HG03571 (cell line): ENCODE results near the gene TPRN.

Experiments
- ATAC-seq: cut with Tn5 transposase; IDR thresholded peaks from one replicate; pipeline ENCODE4 v1.9.1; 2021; ENCODE audit not compliant: unreplicated experiment

The TPRN gene

DNA sequence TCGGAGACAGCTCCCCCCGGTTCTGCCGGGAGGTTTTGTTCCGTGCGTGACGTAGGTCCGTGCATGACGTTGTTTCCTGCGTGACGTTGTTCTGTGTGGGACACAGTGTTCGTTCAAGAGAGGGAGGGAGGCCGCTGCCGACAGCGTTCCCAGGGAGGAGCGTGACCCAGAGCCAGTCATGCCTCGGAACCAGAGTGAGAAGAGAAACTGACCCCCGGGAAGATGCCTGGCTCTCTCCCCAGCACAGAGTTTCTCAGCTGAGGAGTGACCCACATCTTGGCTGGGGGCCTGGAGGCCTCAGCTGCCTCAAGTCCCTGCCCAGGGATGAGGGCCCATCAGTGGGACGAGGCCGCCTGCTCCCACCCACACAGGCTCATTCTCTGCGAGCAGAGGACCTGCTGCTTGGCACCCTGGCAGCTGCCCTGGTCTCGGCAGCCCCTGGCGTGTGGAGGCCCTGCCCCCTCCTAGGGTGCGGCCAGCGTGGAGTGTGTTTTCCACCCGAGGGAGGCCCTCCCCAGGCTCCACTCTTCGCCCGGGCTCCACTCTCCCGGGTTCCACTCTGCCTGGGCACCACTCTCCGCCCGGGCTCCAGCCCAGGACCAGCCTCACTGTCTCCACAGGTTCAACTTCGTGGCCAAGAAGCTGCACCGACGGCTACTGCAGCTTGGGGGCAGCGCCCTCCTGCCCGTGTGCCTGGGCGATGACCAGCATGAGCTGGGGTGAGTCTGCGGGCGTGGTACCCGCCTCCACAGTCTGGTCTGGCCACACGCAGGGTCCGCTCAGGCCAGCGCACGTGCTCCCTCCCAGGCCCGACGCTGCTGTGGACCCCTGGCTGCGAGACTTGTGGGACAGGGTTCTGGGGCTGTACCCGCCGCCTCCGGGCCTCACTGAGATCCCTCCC lies 12.9 kb upstream of the TPRN start:
- no peak for ATAC-seq

GRCh38 chr9:137212520-137212919 lies 12.0 kb upstream of the TPRN start:
- ATAC-seq = no peak

- ATAC-seq = no peak
These were observed 11.0 kb upstream of the TPRN start for GRCh38 chr9:137211532-137211931.

DNA sequence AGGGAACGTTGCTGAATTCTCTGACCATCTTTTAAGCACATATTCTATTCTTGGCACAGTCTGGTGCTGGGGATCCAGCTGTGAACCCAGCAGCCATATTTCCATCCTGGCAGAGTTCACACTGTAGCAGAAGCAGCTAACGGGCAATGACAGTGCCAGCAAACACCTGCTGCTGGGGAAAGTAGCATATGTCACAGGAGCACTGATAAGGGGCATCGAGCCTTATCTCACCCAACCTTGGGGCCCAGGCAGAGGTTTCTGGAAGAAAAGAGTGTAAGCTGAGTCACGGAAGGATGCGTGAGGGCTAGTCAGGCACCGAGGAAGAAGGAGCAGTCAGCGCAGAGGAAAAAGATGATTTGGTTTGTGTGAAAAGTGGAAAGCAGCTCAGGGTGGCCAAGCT lies 6.1 kb upstream of the TPRN start:
- no peak for ATAC-seq

DNA sequence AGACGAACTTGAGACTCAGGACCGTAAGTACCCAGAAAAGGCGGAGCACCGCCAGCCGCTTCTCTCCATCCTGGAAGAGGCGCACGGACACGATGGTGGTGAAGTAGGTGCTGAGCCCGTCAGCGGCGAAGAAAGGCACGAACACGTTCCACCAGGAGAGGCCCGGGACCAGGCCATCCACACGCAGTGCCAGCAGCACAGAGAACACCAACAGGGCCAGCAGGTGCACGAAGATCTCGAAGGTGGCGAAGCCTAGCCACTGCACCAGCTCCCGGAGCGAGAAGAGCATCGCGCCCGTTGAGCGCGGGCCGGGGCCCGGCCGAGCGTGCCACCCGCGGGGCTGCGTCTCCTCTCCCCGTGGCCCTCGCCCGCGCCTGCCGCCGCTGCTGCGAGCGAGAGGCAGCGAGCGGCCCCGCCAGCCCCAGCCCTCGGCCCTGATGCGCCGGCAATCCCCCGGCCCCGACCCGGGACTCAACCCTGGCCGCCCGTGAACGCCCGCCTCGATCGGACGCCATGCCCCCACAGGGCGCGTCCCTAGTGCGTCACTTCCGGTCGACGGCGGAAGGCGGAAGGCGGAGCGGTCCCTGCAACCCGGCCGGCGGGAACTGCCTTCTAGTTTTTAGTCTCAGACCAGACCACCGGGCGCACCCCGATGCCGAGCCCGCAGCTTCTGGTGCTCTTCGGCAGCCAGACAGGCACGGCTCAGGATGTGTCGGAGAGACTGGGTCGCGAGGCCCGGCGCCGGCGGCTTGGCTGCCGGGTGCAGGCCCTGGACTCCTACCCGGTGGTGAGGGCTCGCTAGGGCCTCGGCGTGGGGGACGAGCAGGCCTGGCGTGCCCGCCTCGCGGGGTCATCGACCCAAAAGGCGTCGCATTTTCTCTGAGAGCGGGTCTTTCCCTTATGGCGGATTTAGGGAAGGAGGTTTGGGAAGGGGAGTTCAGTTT lies 4.9 kb upstream of the TPRN start, which contains the start of the genes NDOR1 and TMEM203:
Gene NDOR1 (plus strand): TSS at position 575 of the 944 bp plus-strand sequence. CDS start 78 bp downstream, at position 653.
Gene TMEM203 (minus strand): TSS at position 523 of the 944 bp plus-strand sequence. CDS start 234 bp downstream, at position 289.
- ATAC-seq = no peak

GRCh38 chr9:137204731-137205125 lies 4.2 kb upstream of the TPRN start:
- no peak for ATAC-seq

DNA sequence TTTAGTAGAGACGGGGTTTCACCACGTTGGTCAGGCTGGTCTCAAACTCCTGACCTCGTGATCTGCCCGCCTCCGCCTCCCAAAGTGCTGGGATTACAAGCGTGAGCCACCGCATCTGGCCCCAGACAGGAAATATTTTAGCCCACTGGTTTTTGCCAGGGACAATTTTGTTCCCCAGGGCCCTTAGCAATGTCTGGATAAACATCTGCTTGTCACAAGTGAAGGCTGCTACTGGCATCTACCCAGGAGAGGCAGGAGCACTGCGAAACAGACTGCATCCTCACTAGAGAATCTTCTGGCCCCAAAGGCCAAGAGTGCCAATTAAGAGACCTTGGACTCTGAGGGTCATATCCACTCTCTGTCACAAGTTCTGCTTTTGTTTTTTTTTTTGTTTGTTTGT lies 2.4 kb upstream of the TPRN start:
- no peak for ATAC-seq

DNA sequence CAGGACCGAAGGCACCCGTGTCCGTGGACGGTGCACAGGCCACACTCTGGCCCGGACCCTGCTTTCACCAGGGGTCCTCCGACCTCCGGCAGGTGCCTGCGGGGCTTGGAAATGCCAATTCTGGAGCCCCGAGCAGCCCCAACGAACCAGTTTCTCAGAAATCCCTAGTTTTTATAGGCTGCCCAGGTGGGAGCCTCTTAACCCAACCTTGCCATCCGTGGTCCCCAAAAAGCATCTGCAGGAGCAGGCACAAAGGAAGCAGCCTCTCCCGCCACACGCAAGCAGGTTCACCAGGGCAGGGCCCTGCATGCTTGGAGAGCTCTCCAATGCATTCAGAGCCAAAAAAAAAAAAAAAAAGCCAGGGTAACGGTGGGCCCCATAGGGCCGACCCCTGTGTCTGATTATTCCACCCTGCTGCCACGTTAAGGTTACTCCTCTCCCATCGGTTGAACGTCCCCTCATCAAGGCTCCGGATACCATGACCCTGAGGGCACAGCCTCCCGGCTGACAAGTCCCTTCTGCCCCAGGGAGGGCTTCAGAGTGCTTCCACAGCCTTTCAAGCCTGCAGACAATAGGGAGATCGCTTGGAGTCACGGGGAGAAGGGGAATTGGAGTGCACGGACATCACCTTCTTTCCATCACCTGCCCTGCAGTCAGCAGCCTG lies 796 bp upstream of the TPRN start:
- no peak for ATAC-seq

- no peak for ATAC-seq
These were observed 975 bp downstream of the TPRN start for GRCh38 chr9:137199411-137200121.

DNA sequence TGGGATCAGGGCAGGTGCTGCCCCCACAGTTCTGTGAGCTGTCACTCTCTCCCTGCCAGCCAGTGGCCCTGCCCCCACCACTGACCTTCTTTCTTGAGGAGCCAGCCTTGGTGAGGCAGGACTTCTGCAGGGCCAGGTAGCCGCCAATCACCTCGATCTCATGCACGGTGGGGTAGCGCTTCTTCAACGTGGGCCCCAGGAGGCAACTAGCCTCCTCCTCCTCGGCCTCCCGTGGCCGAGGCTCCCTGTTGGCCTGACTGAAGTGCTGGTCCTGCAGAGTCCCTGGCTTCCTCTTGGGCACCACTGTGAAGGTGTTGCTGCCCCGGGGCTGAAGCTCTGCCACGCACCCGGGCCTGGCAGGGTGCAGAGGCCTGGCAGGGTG lies 1.6 kb downstream of the TPRN start:
- ATAC-seq = no peak

DNA sequence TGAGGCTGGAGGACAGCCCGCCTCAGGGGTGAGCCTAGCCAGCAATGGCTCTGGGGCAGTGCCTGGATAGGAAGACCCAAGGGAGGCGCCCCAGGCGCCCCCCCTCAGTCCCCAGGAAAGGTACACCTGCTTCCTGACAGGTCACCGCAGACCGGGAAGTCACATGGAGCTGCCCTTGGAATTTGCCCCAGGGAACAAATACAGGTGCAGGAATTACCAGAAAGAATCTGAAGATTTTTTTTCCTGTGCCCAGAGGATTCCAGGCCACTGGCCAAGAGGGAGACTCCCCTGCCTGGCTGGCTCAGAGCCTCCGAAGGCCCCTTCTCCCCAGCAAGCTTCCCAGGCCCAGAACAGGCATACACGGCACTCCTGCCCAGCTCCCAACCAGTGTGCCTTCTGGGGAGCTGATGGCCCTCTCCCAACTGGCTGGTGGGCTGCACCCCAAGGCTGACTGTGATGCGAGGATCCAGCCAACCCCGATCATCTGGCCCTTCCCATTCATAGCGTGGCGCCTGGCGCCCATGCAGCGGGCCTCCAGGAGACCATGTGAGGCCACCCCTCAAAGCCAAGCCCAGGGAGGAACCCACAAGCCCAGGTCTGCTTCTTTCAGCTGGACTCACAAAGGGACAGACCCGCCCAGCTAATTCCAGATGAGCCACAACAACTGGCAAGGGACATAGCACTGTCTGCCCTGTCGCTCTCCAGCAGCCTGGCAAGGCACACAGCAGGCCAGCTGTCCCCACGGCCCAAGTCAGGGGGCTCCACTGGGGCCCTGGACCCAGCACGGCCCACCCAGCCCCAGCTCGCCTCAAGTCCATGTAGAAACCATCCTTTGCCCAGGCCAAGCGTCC lies 2.3 kb downstream of the TPRN start:
- no peak for ATAC-seq

DNA sequence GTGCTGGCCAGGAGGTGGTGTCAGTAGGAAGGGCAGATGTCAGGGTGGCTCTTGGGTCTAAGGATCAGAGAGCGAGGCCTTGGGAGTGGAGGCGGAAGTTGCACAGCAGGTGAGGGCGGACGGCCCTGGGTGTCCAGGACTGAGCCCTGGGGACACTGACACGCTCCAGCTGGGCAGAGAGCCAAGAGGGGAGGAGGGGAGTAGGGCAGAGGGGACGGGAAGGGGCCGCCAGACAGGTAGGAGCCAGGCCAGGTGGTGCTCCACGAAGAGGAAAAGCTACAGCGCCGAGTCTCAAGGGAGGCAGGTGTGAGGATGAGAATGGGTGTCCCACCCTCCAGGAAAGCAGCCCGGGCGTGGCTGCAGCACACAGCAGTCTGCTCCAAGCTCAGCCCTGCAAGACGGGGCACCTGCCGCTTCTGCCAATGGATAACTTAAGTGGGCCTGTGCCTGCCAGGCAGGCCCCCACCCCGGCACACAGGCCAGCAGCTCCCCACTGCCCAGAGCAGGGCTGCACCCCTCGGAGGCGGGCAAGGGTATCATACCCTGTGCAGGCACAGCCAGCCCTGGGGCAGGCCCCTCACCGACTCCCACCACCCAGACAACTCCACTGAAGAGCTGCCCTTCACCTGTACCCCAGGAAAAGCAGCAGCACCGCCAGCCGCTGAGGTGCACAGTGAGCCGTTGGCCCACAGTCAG lies 4.9 kb downstream of the TPRN start:
- ATAC-seq = no peak

DNA sequence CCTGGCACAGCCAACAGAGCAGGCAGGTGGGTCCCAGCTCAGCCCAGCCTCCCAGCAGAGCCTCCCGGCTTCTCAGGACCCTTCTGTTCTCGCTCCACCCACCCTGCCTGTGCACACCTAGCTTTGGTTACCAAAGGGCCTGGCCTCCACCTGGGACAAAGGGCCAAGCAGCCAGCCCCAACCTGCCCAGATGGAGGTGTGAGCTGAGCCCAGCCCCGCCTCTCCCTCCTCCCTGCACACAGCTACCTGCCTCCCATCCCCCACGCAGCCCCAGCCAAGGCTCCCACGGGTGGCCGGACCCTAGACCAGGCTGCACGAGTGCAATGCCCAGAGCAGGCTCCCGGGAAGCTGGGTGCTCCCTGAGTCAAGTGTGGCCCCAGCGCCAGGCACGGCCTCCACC lies 5.6 kb downstream of the TPRN start:
- no peak for ATAC-seq

DNA sequence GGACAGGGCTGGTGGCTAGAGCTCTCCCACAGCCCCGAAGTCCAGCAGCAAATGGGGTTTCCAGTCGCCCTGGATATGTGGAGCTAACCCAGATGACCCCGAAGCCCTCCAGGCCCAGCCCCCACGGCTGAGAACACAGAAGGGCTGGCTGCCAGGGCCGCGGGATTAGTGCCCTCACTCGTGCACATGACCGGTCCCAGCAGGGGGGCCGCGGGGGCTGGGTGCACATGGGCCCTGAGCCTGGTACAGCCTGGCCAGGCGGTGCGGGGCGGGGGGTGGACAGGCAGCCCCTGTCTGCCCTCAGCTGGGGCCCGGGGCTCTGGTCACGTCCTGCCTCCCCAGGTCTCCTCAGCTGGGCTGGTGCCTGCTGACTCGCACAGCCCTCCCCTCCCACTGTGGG lies 6.2 kb downstream of the TPRN start:
- no peak for ATAC-seq

DNA sequence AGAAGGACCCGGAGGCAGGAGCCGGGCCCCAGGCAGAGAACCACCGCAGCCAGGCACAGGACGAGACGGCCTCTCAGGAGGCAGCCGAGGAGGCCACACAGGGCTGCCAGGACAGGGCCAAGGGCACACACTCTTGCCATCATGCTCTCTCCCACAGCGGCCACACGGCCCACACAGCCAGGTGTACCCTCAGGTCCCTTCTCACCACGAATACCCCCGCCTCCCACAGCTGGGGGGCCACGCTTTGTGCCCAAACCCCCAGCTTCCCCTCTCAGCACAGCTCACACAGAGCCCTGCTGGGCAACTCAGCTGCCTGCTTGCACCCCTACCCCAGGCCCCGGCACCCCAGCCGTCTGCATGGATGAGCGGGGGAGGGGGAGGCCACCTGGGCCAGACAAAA lies 6.8 kb downstream of the TPRN start:
- ATAC-seq = no peak

- no peak for ATAC-seq
These were observed 7.7 kb downstream of the TPRN start for GRCh38 chr9:137192859-137193258.

- ATAC-seq = no peak
These were observed 8.1 kb downstream of the TPRN start for GRCh38 chr9:137192448-137192780.

GRCh38 chr9:137191691-137192447 lies 8.7 kb downstream of the TPRN start:
- no peak for ATAC-seq
